Measurements from ENCODE around the gene MAST4.

- TF ChIP-seq EZH2 (IDR thresholded peaks at IDR 0.05) (no peak), POLR2AphosphoS5 (IDR thresholded peaks at IDR 0.05; ENCODE audit: borderline replicate concordance, low read depth, low read length) (no peak)
Measured at GRCh38 chr5:67015541-67016191, 419.5 kb downstream of the MAST4 start.

Measured in SK-N-MC (cell line).